GM21528 (cell line): ENCODE measurements around the gene GABRB1.
A peak's percentile ranks its signal among the peaks of the same experiment; 100 is the strongest.

Source experiments
- ATAC-seq: cut with Tn5 transposase; IDR thresholded peaks from one replicate; pipeline ENCODE4 v1.9.1; 2021; ENCODE audit warnings: mild to moderate bottlenecking, moderate library complexity; ENCODE audit not compliant: unreplicated experiment, low FRiP score

GABRB1 gene

GRCh38 chr4:47106561-47106960 lies 75.2 kb downstream of the GABRB1 start:
- no peak for ATAC-seq

GRCh38 chr4:47109379-47109778 lies 78.0 kb downstream of the GABRB1 start:
- ATAC-seq: no peak

GRCh38 chr4:47110546-47111132 lies 79.3 kb downstream of the GABRB1 start:
- no peak for ATAC-seq

GRCh38 chr4:47118192-47118929 lies 87.0 kb downstream of the GABRB1 start:
- ATAC-seq: no peak

GRCh38 chr4:47120783-47121182 lies 89.4 kb downstream of the GABRB1 start:
- ATAC-seq: no peak

GRCh38 chr4:47122592-47123291 lies 91.4 kb downstream of the GABRB1 start:
- ATAC-seq: peak; percentile 90

- ATAC-seq: no peak
Measured at GRCh38 chr4:47128991-47129390, 97.6 kb downstream of the GABRB1 start.

- ATAC-seq: no peak
Measured at GRCh38 chr4:47135210-47135609, 103.8 kb downstream of the GABRB1 start.

GRCh38 chr4:47143261-47143660 lies 111.9 kb downstream of the GABRB1 start:
- ATAC-seq: no peak

GRCh38 chr4:47145630-47146029 lies 114.3 kb downstream of the GABRB1 start:
- ATAC-seq: peak; percentile 99

- ATAC-seq: no peak
Measured at GRCh38 chr4:47154816-47155370, 123.5 kb downstream of the GABRB1 start.

- no peak for ATAC-seq
Measured at GRCh38 chr4:47155919-47156318, 124.6 kb downstream of the GABRB1 start.

GRCh38 chr4:47160095-47160494 lies 128.7 kb downstream of the GABRB1 start:
- no peak for ATAC-seq

GRCh38 chr4:47167081-47168035 lies 136.0 kb downstream of the GABRB1 start:
- no peak for ATAC-seq

GRCh38 chr4:47184083-47184482 lies 152.7 kb downstream of the GABRB1 start:
- ATAC-seq: no peak

- ATAC-seq: no peak
Measured at GRCh38 chr4:47185761-47186160, 154.4 kb downstream of the GABRB1 start.

GRCh38 chr4:47187608-47188007 lies 156.2 kb downstream of the GABRB1 start:
- ATAC-seq: no peak

GRCh38 chr4:47193179-47193578 lies 161.8 kb downstream of the GABRB1 start:
- no peak for ATAC-seq

GRCh38 chr4:47194036-47194737 lies 162.8 kb downstream of the GABRB1 start:
- no peak for ATAC-seq

GRCh38 chr4:47195706-47196105 lies 164.3 kb downstream of the GABRB1 start:
- no peak for ATAC-seq
